K562 (cell line): Measurements from ENCODE around the gene NUAK2. TPM values are rescaled to one million over a fixed set of nuclear protein-coding genes. Genes with fewer than 3 reads are reported as not detected.

Experiments
- IRF2 ChIP-seq: sonication (generic); formaldehyde crosslinking; IDR thresholded peaks from 2 replicates; pipeline ENCODE4 v1.8.1; 2022; ENCODE audit warnings: mild to moderate bottlenecking, missing genetic modification reagents
- MCM2 ChIP-seq: fragments of 450-650 bp; IDR thresholded peaks from 2 replicates; pipeline ENCODE4 v1.6.1; 2017; ENCODE audit warnings: low read depth, mild to moderate bottlenecking
- ZBTB40 ChIP-seq, 2 experiments: fragments of 450-650 bp in 1 of 2; sonication (generic) in 1 of 2; formaldehyde crosslinking in 1 of 2; IDR thresholded peaks; 2 replicates each; pipeline versions ENCODE4 v1.7.1 to v1.9.0; 2016 to 2022; ENCODE audit warnings: inconsistent platforms in 1 of 2, mild to moderate bottlenecking in 1 of 2, missing genetic modification reagents in 1 of 2
- polyA plus RNA-seq, 8 experiments: library from polyadenylated mRNA; depleted of rRNA in 4 of 8; stranded (reverse) in 5 of 8; unstranded in 3 of 8; fragments of >200 nt; fragmentation: Nextera tagmentation in 2 of 8; fragmentation: Illumina TruSeq in 1 of 8; extraction: Ambion mirVana in 2 of 8; extraction: Trizol in 1 of 8; gene quantifications; 2 replicates each; pipeline versions ENCODE4 v1.2.1 to v1.2.3, GENCODE V29; 2011 to 2014; ENCODE audit warnings: inconsistent platforms in 1 of 8, missing spikeins in 1 of 8
- total RNA-seq, 7 experiments: library from RNA; depleted of rRNA in 6 of 7; stranded (reverse); fragments of >200 nt in 6 of 7; fragmentation: Illumina TruSeq in 2 of 7; extraction: Trizol in 2 of 7; gene quantifications; 2 replicates each; pipeline versions ENCODE4 v1.2.1 to v1.2.3, GENCODE V29; 2011 to 2021; ENCODE audit warnings: low replicate concordance in 1 of 7

The NUAK2 gene
- total and polyA plus RNA-seq, 9 of the 15 experiments (the other 6 are each of a cell fraction or from before 2014, with no cell fraction given): 0.04 to 0.44 (median 0.14) TPM

- TF ChIP-seq ZBTB40 (IDR thresholded peaks at IDR 0.05) (no peak), ZBTB40 (CRISPR knock-in tag; IDR thresholded peaks at IDR 0.05) (peak; percentile 19; the same call in 1 of the 2 replicates), MCM2 (no peak), IRF2 (CRISPR knock-in tag) (no peak)
These were observed 3.2 kb upstream of the NUAK2 start (continued) for GRCh38 chr1:205324781-205325180.
